H7 (cell line): Measurements from ENCODE around the gene MSTN. TPM values are rescaled to one million over a fixed set of nuclear protein-coding genes. Genes with fewer than 3 reads are reported as not detected.

Source experiments
- DNase-seq: peaks from one replicate; pipeline ENCODE4 v3.0.0; 2012
- H3K27me3 ChIP-seq: 2 replicates; pipeline ENCODE4 v1.6.0; 2011; ENCODE audit warnings: mild to moderate bottlenecking, low read length; ENCODE audit not compliant: control insufficient read depth, insufficient read depth
- H3K36me3 ChIP-seq: replicated peaks from 2 replicates; pipeline ENCODE4 v1.5.1; 2011; ENCODE audit warnings: low read length; ENCODE audit not compliant: control insufficient read depth, insufficient read depth
- H3K4me3 ChIP-seq: 2 replicates; pipeline ENCODE4 v1.5.1; 2011; ENCODE audit warnings: low read depth, mild to moderate bottlenecking, control low read depth, low read length, moderate library complexity; ENCODE audit not compliant: insufficient read depth
- total RNA-seq: library from RNA; depleted of rRNA; stranded (reverse); fragments of >200 nt; shearing (Covaris generic); gene quantifications from 2 replicates; pipeline ENCODE4 v1.2.3, GENCODE V29; 2014; rRNA removed

The MSTN gene
- total RNA-seq = not detected in 2 replicates

DNA sequence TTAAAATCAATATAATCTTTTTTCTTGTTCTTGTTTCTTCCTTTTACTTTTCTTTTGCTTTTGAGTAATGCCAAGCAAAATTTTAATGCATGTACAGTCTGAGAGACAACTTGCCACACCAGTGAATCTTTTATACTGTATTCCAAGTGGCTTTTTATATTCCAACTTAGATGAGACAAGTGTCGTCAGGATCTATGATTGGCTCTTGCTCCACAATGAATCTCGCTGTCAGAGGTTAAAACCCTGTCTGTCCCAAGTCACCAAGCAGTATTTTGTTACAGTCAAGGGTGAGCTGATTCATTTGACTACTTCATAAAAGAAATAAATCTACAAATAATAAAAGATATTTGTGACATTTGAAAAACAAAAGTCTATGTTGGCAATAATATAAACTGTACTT is at the start of gene MSTN:
MSTN (minus strand) TSS at position 129 of the 400 bp plus-strand sequence. CDS start 133 bp downstream, outside the sequence.
- Histone ChIP-seq H3K36me3 (no peaks in the 10 kb centered on the region), H3K27me3 (no peaks in the 10 kb centered on the region), H3K4me3 (no peak within 1 kb of the TSS)
- DNase-seq = no peak

DNA sequence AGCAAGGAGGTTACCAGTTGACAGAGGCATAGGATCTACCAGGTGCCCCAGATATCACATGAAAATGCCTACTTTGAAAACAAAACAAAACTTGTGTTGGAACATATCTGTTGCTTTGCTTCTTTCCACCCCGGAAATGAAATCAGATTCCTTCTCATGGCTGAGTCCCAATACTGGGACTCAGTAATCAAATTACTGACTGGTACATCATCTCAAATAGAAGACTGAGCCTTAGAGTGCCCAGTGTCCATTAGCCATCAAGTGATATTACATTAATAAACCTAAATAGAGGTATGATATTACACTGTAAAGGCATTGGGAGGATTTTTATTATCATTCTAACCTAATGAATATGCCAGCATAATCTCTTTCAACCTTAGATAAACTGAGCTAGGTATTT is 48.6 kb upstream of the MSTN start:
- no peak overlapping the region for H3K4me3 ChIP-seq
- DNase-seq = no peak

DNA sequence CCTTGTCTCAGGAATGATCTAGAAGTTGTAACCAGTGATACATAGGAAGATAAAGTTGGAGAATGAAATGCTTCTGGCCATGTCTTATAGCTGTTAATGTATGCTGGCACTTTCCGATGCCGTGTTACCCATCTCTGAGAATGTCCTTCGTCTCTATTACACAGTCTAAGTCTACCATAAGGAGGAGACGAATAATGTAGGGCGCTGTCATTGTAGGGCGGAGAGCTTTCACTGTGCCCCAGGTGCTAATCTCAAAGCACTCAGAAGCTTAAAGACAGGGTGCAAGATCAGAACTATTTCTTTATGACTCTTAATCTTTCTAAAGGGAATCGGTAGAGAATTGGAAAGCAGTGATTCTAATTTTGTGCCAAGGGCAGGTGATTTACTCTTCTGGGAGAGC is 48.2 kb upstream of the MSTN start:
- Histone ChIP-seq H3K36me3 (no peaks in the 10 kb centered on the region), H3K4me3 (no peak overlapping the region), H3K27me3 (no peaks in the 10 kb centered on the region)
- no peak for DNase-seq

More for the DNA sequence above, 48.6 kb upstream of the MSTN start:
- Histone ChIP-seq H3K36me3 (no peaks in the 10 kb centered on the region), H3K27me3 (no peaks in the 10 kb centered on the region)

DNA sequence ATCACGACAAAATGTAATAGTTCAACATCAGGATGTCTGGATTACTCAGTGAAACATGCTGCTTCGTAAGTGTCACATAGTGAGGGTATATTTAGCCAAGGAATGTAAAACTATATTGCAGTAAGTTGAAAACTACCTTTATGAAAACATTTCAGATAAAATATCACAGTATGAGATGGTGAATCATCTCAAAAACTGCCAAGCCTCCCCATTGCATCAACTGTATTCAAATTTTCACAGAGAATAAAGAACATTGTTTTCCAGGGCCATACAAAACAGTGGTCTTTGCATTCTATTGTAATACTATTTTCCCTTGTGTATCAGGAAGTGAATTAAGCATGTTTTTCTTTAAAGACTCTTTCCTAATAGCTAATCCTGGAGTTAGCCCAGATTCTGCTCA is 47.6 kb upstream of the MSTN start:
- no peak for DNase-seq
- no peak overlapping the region for H3K4me3 ChIP-seq
- H3K27me3 ChIP-seq = no peaks in the 10 kb centered on the region
- H3K36me3 ChIP-seq = no peaks in the 10 kb centered on the region

DNA sequence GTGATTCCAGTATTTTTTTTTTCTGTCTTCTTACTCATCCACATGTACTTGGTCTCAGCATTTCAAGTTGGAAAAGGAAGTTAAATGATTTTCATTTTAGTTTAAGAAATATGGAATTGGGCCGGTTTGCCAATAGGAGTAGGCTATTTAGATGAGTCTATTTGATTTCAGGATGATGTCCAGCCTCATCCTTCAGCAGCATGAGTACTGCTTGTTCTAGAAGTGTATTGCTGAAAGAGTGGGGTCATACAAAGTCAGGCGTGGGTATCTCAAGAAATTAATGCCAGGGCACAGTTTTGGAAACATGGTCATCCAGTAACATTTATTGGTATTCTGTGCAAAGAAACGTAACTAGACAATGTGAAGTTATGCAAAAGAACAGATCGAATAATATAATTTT is 44.9 kb upstream of the MSTN start:
- H3K4me3 ChIP-seq = no peak overlapping the region
- H3K27me3 ChIP-seq = no peaks in the 10 kb centered on the region
- no peak for DNase-seq
- no peaks in the 10 kb centered on the region for H3K36me3 ChIP-seq

DNA sequence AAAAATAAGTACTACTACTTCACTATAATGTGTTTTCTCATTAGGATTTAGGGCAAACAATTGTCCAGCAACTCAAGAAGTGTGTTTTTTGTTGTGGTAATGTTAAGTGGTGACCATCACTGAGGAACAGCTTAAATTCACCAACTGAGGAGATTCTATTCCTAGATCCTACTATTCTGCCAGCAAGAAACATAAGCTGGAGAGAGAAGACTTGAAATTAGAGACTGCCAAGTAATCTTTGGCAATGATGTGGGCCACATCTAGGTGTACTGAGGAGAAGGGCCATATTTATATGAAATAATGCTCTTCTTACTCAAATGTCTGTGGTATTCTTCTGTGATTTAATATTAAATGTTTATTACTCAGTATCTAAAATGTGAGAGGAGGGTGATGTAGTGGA is 44.3 kb upstream of the MSTN start:
- no peaks in the 10 kb centered on the region for H3K27me3 ChIP-seq

DNA sequence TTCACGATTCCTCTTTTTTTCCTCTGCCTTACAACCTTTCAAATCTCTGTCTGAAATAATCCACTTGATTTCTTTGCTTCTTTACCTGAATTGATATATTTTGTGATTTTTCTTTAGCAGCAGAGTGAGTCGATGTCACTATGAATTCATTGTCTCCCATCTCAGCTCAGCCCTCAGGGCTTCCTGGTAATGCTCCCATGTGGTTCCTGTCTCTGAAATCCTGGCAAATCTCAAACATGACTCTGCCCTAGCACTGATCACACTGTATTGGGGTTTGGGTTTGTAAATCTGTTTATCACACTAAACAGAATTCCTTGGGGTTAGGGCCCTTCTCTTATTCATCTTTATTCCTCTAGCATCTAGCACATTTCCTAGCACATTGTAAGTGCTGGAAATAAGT is 43.0 kb upstream of the MSTN start:
- H3K4me3 ChIP-seq = no peak overlapping the region
- no peak for DNase-seq
- no peaks in the 10 kb centered on the region for H3K36me3 ChIP-seq
- H3K27me3 ChIP-seq = no peaks in the 10 kb centered on the region

More for the DNA sequence above, 44.3 kb upstream of the MSTN start:
- no peak for DNase-seq
- no peaks in the 10 kb centered on the region for H3K36me3 ChIP-seq
- no peak overlapping the region for H3K4me3 ChIP-seq

DNA sequence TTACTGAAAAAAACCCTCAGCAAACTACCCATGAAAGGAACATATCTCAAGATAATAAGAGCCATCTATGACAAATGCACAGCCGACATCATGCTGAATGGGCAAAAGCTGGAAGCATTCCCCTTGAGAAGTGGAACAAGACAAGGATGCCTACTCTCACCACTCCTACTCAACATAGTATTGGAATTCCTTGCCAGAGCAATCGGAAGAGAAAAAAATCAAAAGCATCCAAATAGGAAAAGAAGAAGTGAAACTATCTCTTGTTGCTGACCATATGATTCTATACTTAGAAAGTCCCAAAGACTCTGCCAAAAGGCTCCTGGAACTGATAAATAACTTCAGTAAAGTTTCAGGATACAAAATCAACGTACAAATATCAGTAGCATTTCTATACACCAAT is 40.6 kb upstream of the MSTN start:
- H3K27me3 ChIP-seq = no peaks in the 10 kb centered on the region
- no peaks in the 10 kb centered on the region for H3K36me3 ChIP-seq
- no peak for DNase-seq
- H3K4me3 ChIP-seq = no peak overlapping the region

DNA sequence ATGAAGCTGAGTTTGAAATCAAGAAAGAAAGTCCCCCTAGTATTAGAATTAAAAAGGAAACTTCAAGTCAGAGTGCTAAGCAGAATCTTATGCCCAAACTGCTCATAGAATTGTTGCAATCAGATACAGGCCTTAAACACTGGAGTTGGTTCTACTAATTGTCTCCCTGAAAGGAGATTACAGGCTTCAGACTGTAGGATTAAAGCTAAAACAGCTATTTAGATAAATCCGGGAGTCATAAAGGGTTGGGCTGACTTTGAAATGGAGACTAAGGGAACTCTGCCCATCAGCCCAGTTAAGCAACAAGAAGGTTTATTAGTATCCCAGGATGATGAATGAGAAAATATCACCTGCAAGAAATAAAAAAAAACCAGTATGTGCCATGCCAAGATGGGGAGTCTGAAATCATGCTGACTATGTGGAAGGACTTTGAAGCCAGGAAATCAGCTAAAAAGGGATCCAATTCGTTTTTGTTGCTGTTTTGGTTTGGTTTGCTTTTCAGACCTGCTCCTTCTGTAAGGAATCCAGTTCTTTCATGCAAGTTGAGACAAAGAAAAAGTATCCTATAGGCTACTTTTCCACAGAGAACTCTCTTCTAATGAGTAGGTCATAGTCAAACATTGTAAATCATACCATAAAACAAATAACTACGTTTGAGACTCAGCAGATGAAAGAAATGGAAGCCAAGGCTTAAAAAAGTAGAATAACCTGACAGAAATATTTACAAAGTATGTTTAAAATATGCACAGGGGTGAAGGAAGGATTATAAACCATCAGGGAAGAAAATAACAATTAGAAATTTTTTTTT is 37.6 kb upstream of the MSTN start:
- H3K27me3 ChIP-seq = no peaks in the 10 kb centered on the region
- no peak overlapping the region for H3K4me3 ChIP-seq
- H3K36me3 ChIP-seq = no peaks in the 10 kb centered on the region
- DNase-seq = no peak

DNA sequence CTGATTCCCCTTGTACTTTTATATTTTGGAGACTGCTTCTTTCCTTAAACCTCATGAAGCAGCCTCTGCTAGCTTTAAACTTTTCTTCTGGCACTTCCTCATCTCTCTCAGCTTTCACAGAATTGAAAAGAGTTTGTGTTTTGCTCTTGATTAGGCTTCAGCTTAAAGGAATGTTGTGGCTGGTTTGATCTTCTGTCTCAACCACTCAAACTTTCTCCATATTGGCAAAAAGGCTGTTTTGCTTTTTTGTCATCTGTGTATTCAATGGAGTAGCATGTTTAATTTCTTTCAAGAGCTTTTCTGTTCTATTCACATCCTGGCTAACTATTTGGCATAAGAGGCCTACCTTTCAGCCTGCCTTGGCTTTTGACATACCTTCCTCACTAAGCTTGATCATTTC is 36.3 kb upstream of the MSTN start:
- Histone ChIP-seq H3K27me3 (no peaks in the 10 kb centered on the region), H3K36me3 (no peaks in the 10 kb centered on the region)
- no peak for DNase-seq

DNA sequence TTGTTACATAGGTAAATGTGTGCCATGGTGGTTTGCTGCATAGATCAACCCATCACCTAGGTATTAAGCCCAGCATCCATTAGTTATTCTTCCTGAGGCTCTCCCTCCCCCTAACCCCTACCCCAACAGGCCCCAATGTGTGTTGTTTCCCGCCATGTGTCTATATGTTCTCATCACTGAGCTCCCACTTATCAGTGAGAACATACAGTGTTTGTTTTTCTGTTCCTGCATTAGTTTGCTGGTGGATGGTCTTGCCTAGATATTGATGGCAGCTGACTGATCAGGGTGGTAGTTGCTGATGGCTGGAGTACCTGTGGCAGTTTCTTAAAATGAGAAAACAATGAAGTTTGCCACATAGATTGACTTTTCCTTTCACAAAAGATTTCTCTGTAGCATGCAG is 34.6 kb upstream of the MSTN start:
- no peak for DNase-seq
- Histone ChIP-seq H3K36me3 (no peaks in the 10 kb centered on the region), H3K4me3 (no peak overlapping the region), H3K27me3 (no peaks in the 10 kb centered on the region)

More for the DNA sequence above, 36.3 kb upstream of the MSTN start:
- no peak overlapping the region for H3K4me3 ChIP-seq

DNA sequence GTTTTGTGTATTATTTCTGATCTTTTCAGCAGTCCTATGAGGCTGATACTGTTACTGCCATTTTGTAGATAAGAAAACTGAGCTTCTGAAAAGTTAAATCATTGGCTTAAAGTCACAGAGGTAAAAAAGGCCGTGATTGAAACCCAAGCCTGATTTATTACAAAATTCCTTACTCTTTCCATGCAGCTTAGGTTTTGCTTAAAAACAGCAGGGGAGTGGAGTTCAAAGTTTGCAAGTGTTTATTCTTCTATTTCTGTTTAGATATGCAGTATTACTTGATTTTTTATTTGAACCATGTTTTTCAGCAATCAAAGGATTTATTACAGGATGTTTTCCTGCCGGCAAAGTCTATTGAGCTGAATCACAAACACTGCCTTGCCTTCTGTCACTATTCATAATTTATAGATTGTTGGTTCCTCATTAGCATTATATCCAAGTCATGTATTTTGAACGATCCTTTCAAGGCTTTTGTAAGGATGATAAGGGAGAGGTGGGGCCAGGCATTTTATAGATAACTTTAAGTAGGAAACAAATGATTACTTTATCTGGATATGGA is 31.9 kb upstream of the MSTN start:
- H3K36me3 ChIP-seq = no peaks in the 10 kb centered on the region
- H3K4me3 ChIP-seq = no peak overlapping the region
- no peaks in the 10 kb centered on the region for H3K27me3 ChIP-seq
- no peak for DNase-seq

DNA sequence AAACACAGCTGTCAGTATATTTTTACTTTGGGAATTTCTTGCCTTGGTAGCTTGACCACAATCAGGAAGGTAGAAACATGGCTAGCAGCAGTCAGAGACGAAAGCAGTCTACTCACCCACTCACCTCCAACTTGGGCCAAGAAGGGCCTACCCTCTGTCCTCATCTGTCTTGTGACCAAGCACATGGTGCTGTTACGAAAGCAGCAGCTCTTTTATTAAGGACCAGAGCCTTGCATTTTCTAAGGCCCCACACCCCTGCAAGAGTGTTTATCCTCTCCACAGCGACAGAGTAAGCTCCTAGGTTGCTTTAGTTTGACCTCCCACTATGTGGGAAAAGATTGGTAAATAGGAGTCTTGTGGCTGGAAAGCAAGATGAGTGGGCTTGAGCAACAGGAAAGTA is 31.3 kb upstream of the MSTN start:
- Histone ChIP-seq H3K27me3 (no peaks in the 10 kb centered on the region), H3K4me3 (no peak overlapping the region), H3K36me3 (no peaks in the 10 kb centered on the region)
- DNase-seq = no peak

DNA sequence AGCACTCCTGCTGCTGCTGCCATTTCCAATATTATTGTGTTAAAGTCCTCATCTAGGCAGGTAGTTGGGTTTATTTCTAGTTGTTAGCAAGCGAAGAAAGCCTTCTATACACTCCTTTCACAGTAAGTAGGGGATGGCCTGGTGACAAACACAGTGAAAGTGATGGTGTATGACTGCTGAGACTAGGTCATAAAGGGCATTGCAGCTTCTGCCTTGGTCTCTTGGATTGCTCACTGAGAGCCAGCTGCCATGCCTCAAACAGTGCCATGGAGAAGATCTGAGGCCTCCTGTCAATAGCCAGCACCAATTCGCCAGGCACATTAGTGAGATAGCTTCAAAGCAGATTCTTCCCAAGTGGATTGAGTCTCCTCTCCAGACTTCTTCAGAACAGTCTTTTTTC is 27.6 kb upstream of the MSTN start:
- H3K27me3 ChIP-seq = no peaks in the 10 kb centered on the region
- DNase-seq = no peak
- H3K36me3 ChIP-seq = no peaks in the 10 kb centered on the region
- no peak overlapping the region for H3K4me3 ChIP-seq

DNA sequence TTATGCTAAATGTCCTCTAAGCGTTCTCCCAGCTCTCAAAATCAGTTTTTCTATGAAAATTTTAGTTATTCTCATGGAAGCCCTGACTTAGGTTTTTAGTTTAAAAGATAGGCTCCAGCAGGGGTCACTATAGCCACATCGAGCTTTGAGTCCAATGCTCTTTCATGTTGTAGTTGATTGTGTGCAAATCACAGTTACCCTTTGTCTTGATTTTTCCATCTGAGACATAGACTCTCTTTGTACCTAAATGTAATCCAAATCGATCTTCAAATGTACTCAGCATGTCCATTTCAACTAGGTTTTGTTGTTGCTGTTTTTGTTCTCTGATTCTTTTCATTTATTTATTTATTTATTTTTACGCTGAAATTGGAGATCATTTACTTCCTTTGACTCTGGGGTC is 26.4 kb upstream of the MSTN start:
- no peaks in the 10 kb centered on the region for H3K36me3 ChIP-seq
- no peak overlapping the region for H3K4me3 ChIP-seq
- no peak for DNase-seq
- no peaks in the 10 kb centered on the region for H3K27me3 ChIP-seq
